CD4-positive, CD25-positive, alpha-beta regulatory T cell (primary cell): ENCODE results near the gene OSM. TPM values are rescaled to one million over a fixed set of nuclear protein-coding genes. Genes with fewer than 3 reads are reported as not detected.

ENCODE experiments used
- ATAC-seq, 2 donors: fragments of 150-1000 bp; cut with Tn5 transposase; one replicate each; pipeline ENCODE4 v1.10.0; 2021; ENCODE audit warnings: low read depth in 2 of 2, moderate number of reproducible peaks in 2 of 2, moderate library complexity in 1 of 2
- DNase-seq, 3 donors: peaks; one replicate each; pipeline versions ENCODE4 v3.0.0 to v3.0.0-alpha.2; 2012 to 2022; ENCODE audit warnings: mixed read lengths in 1 of 3
- H3K27ac ChIP-seq: one replicate; pipeline ENCODE4 v1.7.0; 2013; ENCODE audit warnings: mild to moderate bottlenecking, low read length; ENCODE audit not compliant: insufficient read depth, poor library complexity, severe bottlenecking
- H3K27me3 ChIP-seq: one replicate; pipeline ENCODE4 v1.7.0; 2013; ENCODE audit warnings: low read length; ENCODE audit not compliant: control insufficient read depth, insufficient read depth
- H3K36me3 ChIP-seq: one replicate; pipeline ENCODE4 v1.7.0; 2013; ENCODE audit warnings: mild to moderate bottlenecking, low read length, moderate library complexity; ENCODE audit not compliant: control insufficient read depth, insufficient read depth
- H3K4me1 ChIP-seq: 2 replicates; pipeline ENCODE4 v1.7.0; 2013; ENCODE audit warnings: mild to moderate bottlenecking, low read length; ENCODE audit not compliant: insufficient read depth, control insufficient read depth, poor library complexity, severe bottlenecking
- H3K4me3 ChIP-seq: one replicate; pipeline ENCODE4 v1.7.0; 2013; ENCODE audit warnings: low read depth, mild to moderate bottlenecking, low read length, moderate library complexity
- H3K9me3 ChIP-seq, 2 experiments: 1 replicate in 1 of 2; 2 replicates in 1 of 2; pipeline ENCODE4 v1.7.0; 2013; ENCODE audit warnings: low read length in 2 of 2, mild to moderate bottlenecking in 1 of 2, moderate library complexity in 1 of 2; ENCODE audit not compliant: control insufficient read depth in 2 of 2
- H3K27ac Mint-ChIP-seq, 3 donors: one replicate each; pipeline ENCODE4 v1.8.0; 2020 to 2022; ENCODE audit warnings: mild to moderate bottlenecking in 3 of 3, mixed read lengths in 3 of 3, moderate library complexity in 2 of 3
- H3K27me3 Mint-ChIP-seq: one replicate; pipeline ENCODE4 v1.8.0; 2022; ENCODE audit warnings: mild to moderate bottlenecking, mixed read lengths
- H3K36me3 Mint-ChIP-seq: one replicate; pipeline ENCODE4 v1.8.0; 2020; ENCODE audit warnings: mixed read lengths
- H3K4me1 Mint-ChIP-seq, 4 donors: one replicate each; pipeline ENCODE4 v1.8.0; 2020 to 2022; ENCODE audit warnings: mixed read lengths in 4 of 4, mild to moderate bottlenecking in 1 of 4
- H3K4me3 Mint-ChIP-seq, 4 donors: one replicate each; pipeline ENCODE4 v1.8.0; 2020 to 2022; ENCODE audit warnings: mild to moderate bottlenecking in 4 of 4, mixed read lengths in 4 of 4, moderate library complexity in 3 of 4
- H3K9me3 Mint-ChIP-seq, 7 donors: one replicate each; pipeline ENCODE4 v1.8.0; 2020 to 2022; ENCODE audit warnings: mixed read lengths in 7 of 7, mild to moderate bottlenecking in 3 of 7, moderate library complexity in 2 of 7
- polyA plus RNA-seq, 4 donors: library from polyadenylated mRNA; unstranded; fragments of 300-500 nt; fragmentation: Illumina TruSeq; gene quantifications; one replicate each; pipeline ENCODE4 v1.2.3, GENCODE V29; 2021
- total RNA-seq: library from RNA; stranded (reverse); gene quantifications from one replicate; pipeline ENCODE4 v1.2.3, GENCODE V29; 2022

The OSM gene
- total and polyA plus RNA-seq, 5 donors from 2014 or later: 2.4 to 24.0 (median 6.9) TPM

GRCh38 chr22:30262917-30263741 is 3.5 kb downstream of the OSM start:
- H3K27me3 Mint-ChIP-seq: no peaks in the 10 kb centered on the region
- peak; percentile 71 to 76 (median 74) for DNase-seq
- H3K27ac ChIP-seq: peak overlapping the region; percentile 53
- ATAC-seq: no peak
- peaks cover 6% of the 10 kb centered on the region for H3K36me3 Mint-ChIP-seq
- H3K9me3 ChIP-seq: no peaks in the 10 kb centered on the region
- H3K9me3 Mint-ChIP-seq: no peaks in the 10 kb centered on the region
- H3K4me3 Mint-ChIP-seq: peak overlapping the region; percentile 78 to 92 (median 82)
- peak overlapping the region in 2 of 3 donors; percentile 79 to 92 for H3K27ac Mint-ChIP-seq
- no peaks in the 10 kb centered on the region for H3K27me3 ChIP-seq
- H3K4me3 ChIP-seq: no peak overlapping the region
- peaks cover 53% of the 10 kb centered on the region for H3K4me1 ChIP-seq
- peaks cover 0 to 47% (median 12%) of the 10 kb centered on the region in 4 donors for H3K4me1 Mint-ChIP-seq
- no peaks in the 10 kb centered on the region for H3K36me3 ChIP-seq

DNA sequence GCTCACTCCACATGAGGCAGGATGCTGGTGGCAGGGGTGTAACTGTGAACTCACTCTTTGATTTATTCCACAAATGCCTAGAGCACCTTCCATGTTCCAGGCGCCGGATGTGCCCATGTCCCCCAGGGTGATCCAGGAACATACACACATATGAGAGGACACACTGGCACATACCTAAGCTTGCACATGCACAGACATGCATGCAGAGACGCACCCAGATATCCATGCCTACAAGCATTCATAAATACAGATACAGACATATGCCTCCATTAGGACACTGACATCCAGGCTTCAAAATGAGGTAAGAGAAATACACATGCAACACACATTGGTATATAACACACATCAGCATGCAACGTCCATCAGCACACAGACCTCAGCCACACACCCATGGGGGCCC is 4.5 kb downstream of the OSM start:
- Mint-ChIP-seq H3K4me1 (peaks cover 0 to 37% (median 12%) of the 10 kb centered on the region in 4 donors), H3K9me3 (no peaks in the 10 kb centered on the region), H3K4me3 (peak overlapping the region in 1 of 4 donors; percentile 73), H3K27me3 (no peaks in the 10 kb centered on the region), H3K27ac (peak overlapping the region in 2 of 3 donors; percentile 59 to 89), H3K36me3 (peaks cover 6% of the 10 kb centered on the region)
- no peaks in the 10 kb centered on the region for H3K9me3 ChIP-seq
- DNase-seq (no peak), ATAC-seq (no peak)
- no peaks in the 10 kb centered on the region for H3K27me3 ChIP-seq
- H3K4me3 ChIP-seq: no peak overlapping the region
- no peak overlapping the region for H3K27ac ChIP-seq
- peaks cover 43% of the 10 kb centered on the region for H3K4me1 ChIP-seq
- no peaks in the 10 kb centered on the region for H3K36me3 ChIP-seq

DNA sequence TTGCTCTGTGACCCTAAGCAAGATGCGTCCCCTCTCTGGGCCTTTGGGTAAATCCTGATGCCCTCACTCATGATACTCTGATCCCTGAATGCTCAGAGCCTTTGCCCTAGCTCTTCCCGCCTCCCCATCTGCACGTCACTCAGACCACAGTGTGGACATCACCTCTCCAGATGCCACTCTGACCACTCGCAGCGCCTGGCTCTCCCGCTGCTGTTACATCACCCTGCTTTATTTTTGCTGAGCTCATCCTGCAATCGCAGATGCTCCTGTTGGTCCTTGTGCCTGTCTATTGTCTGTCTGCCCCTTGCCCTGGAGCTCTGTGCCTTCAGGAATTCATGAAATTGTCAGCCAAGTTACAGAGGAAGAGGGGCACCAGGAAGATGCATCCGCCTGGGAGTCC is 5.5 kb downstream of the OSM start:
- peak overlapping the region in 1 of 3 donors; percentile 16 for H3K27ac Mint-ChIP-seq
- no peaks in the 10 kb centered on the region for H3K27me3 Mint-ChIP-seq
- Histone ChIP-seq H3K27ac (no peak overlapping the region), H3K4me3 (no peak overlapping the region), H3K9me3 (no peaks in the 10 kb centered on the region), H3K36me3 (no peaks in the 10 kb centered on the region), H3K27me3 (no peaks in the 10 kb centered on the region), H3K4me1 (peaks cover 33% of the 10 kb centered on the region)
- H3K36me3 Mint-ChIP-seq: peaks cover 6% of the 10 kb centered on the region
- DNase-seq (no peak), ATAC-seq (no peak)
- H3K4me1 Mint-ChIP-seq: peaks cover 0 to 32% (median 12%) of the 10 kb centered on the region in 4 donors
- no peaks in the 10 kb centered on the region for H3K9me3 Mint-ChIP-seq
- no peak overlapping the region for H3K4me3 Mint-ChIP-seq

GRCh38 chr22:30260682-30261081 is 6.0 kb downstream of the OSM start:
- Histone ChIP-seq H3K4me1 (peaks cover 29% of the 10 kb centered on the region), H3K27me3 (no peaks in the 10 kb centered on the region), H3K9me3 (no peaks in the 10 kb centered on the region), H3K36me3 (no peaks in the 10 kb centered on the region), H3K4me3 (no peak overlapping the region), H3K27ac (no peak overlapping the region)
- H3K4me1 Mint-ChIP-seq: peaks cover 0 to 28% (median 12%) of the 10 kb centered on the region in 4 donors
- H3K4me3 Mint-ChIP-seq: no peak overlapping the region
- H3K27ac Mint-ChIP-seq: peak overlapping the region in 1 of 3 donors; percentile 58
- no peaks in the 10 kb centered on the region for H3K9me3 Mint-ChIP-seq
- no peak for ATAC-seq
- peaks cover 6% of the 10 kb centered on the region for H3K36me3 Mint-ChIP-seq
- DNase-seq: no peak
- no peaks in the 10 kb centered on the region for H3K27me3 Mint-ChIP-seq

DNA sequence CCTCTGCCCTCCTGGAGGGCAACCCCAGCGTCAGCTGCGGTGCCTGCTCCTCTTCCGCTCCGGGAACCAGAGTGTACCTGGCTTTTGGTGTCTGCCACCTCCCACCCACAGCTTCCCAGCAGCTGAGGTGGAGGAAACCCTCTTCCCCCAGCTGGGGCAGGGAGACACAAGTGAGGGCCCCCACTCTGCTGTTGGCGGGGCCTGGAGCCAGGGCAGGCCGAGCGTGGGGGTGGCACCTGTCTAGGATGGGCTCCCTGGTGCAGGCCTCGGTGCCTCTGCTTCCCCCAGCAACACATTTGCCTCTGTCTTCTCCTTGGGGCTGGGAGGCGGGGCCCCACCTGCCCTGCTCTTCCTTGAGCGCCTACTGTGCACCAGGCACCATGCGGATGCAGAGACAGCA is 6.4 kb downstream of the OSM start:
- peak overlapping the region in 1 of 3 donors; percentile 58 for H3K27ac Mint-ChIP-seq
- H3K4me1 Mint-ChIP-seq: peaks cover 0 to 24% (median 11%) of the 10 kb centered on the region in 4 donors

DNA sequence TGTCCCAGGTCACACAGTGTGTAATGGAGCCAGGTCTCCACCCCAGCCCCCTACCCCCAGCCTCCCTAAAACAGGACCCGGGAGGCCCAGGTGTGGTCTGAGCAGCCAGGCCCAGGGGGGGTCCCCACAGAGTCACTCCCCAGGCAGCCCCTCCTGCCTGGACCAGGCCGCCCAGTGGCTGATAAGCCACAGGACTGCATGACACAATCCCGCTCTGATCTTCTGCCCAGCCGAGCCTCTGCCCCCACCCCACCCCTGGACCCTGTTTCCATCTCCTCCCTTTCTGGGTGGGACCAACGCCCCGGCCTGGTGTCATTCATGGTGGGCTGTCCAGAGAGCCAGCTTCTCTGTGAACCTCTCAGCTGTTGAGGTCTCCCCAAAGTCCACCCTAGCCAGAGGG is 12.3 kb downstream of the OSM start:
- Histone ChIP-seq H3K27ac (no peak overlapping the region), H3K4me1 (no peaks in the 10 kb centered on the region), H3K27me3 (no peaks in the 10 kb centered on the region), H3K36me3 (no peaks in the 10 kb centered on the region), H3K9me3 (no peaks in the 10 kb centered on the region), H3K4me3 (no peak overlapping the region)
- Mint-ChIP-seq H3K36me3 (no peaks in the 10 kb centered on the region), H3K9me3 (no peaks in the 10 kb centered on the region), H3K27me3 (no peaks in the 10 kb centered on the region), H3K27ac (peak overlapping the region in 1 of 3 donors; percentile 75), H3K4me3 (no peak overlapping the region), H3K4me1 (peaks cover 0 to 3% (median 2%) of the 10 kb centered on the region in 4 donors)
- DNase-seq (no peak), ATAC-seq (no peak)

More for the DNA sequence above, 6.4 kb downstream of the OSM start:
- H3K4me3 ChIP-seq: no peak overlapping the region
- H3K36me3 ChIP-seq: no peaks in the 10 kb centered on the region
- no peaks in the 10 kb centered on the region for H3K9me3 ChIP-seq
- DNase-seq (no peak), ATAC-seq (no peak)
- H3K4me1 ChIP-seq: peaks cover 25% of the 10 kb centered on the region
- H3K27ac ChIP-seq: no peak overlapping the region
- H3K4me3 Mint-ChIP-seq: no peak overlapping the region
- no peaks in the 10 kb centered on the region for H3K27me3 Mint-ChIP-seq
- no peaks in the 10 kb centered on the region for H3K27me3 ChIP-seq
- H3K9me3 Mint-ChIP-seq: no peaks in the 10 kb centered on the region
- peaks cover 6% of the 10 kb centered on the region for H3K36me3 Mint-ChIP-seq

GRCh38 chr22:30253205-30253852 is 13.3 kb downstream of the OSM start:
- no peaks in the 10 kb centered on the region for H3K36me3 ChIP-seq
- H3K4me3 ChIP-seq: no peak overlapping the region
- Mint-ChIP-seq H3K4me3 (no peak overlapping the region), H3K27ac (no peak overlapping the region), H3K36me3 (no peaks in the 10 kb centered on the region), H3K9me3 (no peaks in the 10 kb centered on the region), H3K27me3 (peaks cover 4% of the 10 kb centered on the region), H3K4me1 (peaks cover 0 to 8% (median 5%) of the 10 kb centered on the region in 4 donors)
- DNase-seq (no peak), ATAC-seq (no peak)
- H3K9me3 ChIP-seq: no peaks in the 10 kb centered on the region
- H3K27ac ChIP-seq: no peak overlapping the region
- H3K4me1 ChIP-seq: no peaks in the 10 kb centered on the region
- no peaks in the 10 kb centered on the region for H3K27me3 ChIP-seq
